ENCODE results near the gene TRIM41.

Gene TRIM41

GRCh38 chr5:181233088-181233800 is 10.2 kb downstream of the TRIM41 start:
- TF ChIP-seq MAX (IDR thresholded peaks at IDR 0.05; ENCODE audit: low read depth, low read length) (no peak), MYC (IDR thresholded peaks at IDR 0.05; ENCODE audit: low read depth, low read length) (no peak), CTCF (IDR thresholded peaks at IDR 0.05; ENCODE audit: low read depth, low read length) (no peak), POLR2A (IDR thresholded peaks at IDR 0.05; ENCODE audit: extremely low read depth, insufficient read length) (no peak)
- no peak overlapping the region for H3K4me3 ChIP-seq (ENCODE audit: low read depth, low read length)
- no peak for DNase-seq (ENCODE audit: low read depth)

DNA sequence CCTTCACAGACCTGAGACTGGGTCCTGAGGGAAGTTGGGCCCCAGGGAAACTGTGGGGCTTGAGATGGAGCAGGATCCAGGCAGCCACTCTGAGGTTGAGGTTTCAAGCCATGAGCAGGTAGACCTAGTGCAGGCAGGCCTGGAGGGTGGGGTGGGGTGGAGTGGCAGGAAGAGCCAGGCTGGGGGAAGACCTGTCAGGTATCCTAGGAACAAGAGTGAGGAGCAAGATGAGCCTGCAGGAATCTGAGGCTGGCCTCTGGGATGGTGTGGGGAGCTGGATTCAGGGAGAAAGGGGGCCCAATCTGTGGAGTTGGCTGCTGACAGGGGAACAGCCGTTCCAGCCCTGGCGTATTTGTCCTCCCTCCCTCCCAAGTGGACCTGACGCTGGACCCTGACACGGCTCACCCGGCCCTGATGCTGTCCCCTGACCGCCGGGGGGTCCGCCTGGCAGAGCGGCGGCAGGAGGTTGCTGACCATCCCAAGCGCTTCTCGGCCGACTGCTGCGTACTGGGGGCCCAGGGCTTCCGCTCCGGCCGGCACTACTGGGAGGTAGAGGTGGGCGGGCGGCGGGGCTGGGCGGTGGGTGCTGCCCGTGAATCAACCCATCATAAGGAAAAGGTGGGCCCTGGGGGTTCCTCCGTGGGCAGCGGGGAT is 10.8 kb downstream of the TRIM41 start:
- no peak overlapping the region for H3K4me3 ChIP-seq (ENCODE audit: low read depth, low read length)
- TF ChIP-seq POLR2A (IDR thresholded peaks at IDR 0.05; ENCODE audit: extremely low read depth, insufficient read length) (no peak), CTCF (IDR thresholded peaks at IDR 0.05; ENCODE audit: low read depth, low read length) (no peak), MAX (IDR thresholded peaks at IDR 0.05; ENCODE audit: low read depth, low read length) (no peak), MYC (IDR thresholded peaks at IDR 0.05; ENCODE audit: low read depth, low read length) (no peak)
- DNase-seq (ENCODE audit: low read depth) = peak; percentile 19

DNA sequence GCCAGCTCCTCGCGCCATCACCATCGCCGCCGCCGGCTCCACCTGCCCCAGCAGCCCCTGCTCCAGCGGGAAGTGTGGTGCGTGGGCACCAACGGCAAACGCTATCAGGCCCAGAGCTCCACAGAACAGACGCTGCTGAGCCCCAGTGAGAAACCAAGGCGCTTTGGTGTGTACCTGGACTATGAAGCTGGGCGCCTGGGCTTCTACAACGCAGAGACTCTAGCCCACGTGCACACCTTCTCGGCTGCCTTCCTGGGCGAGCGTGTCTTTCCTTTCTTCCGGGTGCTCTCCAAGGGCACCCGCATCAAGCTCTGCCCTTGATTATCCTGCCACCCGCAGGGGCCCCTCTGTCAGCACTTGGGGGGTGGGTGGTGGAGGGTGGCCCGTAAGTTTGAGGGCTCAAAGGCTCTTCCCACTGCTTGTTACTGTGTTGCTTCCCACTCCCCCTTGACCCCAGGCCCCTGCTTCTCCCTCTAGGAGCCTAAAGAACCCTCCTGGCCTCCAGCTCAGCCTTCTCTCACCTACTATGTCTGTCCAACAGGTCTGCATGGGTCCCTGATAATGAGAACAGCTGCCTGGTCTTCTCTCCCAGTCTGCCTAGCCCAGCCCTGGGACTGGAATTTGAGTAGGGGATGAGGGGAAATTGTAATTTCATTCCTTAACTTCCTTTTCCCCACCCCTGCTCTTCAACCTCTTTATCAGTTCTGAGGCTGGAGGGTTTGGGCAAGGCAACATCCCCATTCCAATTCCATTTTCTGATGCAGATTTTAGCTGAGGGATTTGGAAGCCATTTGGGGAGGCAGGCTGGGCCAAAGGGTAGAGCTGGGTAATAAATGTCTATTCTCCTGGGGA is 11.6 kb downstream of the TRIM41 start:
- peak; percentile 38 for TF ChIP-seq POLR2A (IDR thresholded peaks at IDR 0.05; ENCODE audit: extremely low read depth, insufficient read length)
- TF ChIP-seq CTCF (IDR thresholded peaks at IDR 0.05; ENCODE audit: low read depth, low read length) = no peak
- H3K4me3 ChIP-seq (ENCODE audit: low read depth, low read length) = no peak overlapping the region
- DNase-seq (ENCODE audit: low read depth) = peak; percentile 41

- no peak for TF ChIP-seq POLR2A (IDR thresholded peaks at IDR 0.05; ENCODE audit: extremely low read depth, insufficient read length)
- TF ChIP-seq MAX (IDR thresholded peaks at IDR 0.05; ENCODE audit: low read depth, low read length) = no peak
- no peak for TF ChIP-seq MYC (IDR thresholded peaks at IDR 0.05; ENCODE audit: low read depth, low read length)
- TF ChIP-seq CTCF (IDR thresholded peaks at IDR 0.05; ENCODE audit: low read depth, low read length) = no peak
- DNase-seq (ENCODE audit: low read depth) = peak; percentile 44
- H3K4me3 ChIP-seq (ENCODE audit: low read depth, low read length) = no peak overlapping the region
Measured at GRCh38 chr5:181235323-181235688, 12.2 kb downstream of the TRIM41 start.

- no peak for TF ChIP-seq CTCF (IDR thresholded peaks at IDR 0.05; ENCODE audit: low read depth, low read length)
- TF ChIP-seq MAX (IDR thresholded peaks at IDR 0.05; ENCODE audit: low read depth, low read length) = no peak
- TF ChIP-seq POLR2A (IDR thresholded peaks at IDR 0.05; ENCODE audit: extremely low read depth, insufficient read length) = peak; percentile 46
- DNase-seq (ENCODE audit: low read depth) = no peak
- H3K4me3 ChIP-seq (ENCODE audit: low read depth, low read length) = no peak overlapping the region
Measured at GRCh38 chr5:181235689-181236366, 12.7 kb downstream of the TRIM41 start.

Measured in NB4 (cell line).